Measurements from ENCODE around the gene ZDHHC14. TPM values are rescaled to one million over a fixed set of nuclear protein-coding genes. Genes with fewer than 3 reads are reported as not detected.
A peak's percentile ranks its signal among the peaks of the same experiment; 100 is the strongest.
"Not testable (repeated sequence)": the region's sequence is repeated elsewhere in the genome, so short reads cannot be mapped to it uniquely, and the experiment has no call there.

ZDHHC14 gene
- 7.6 and 12.1 TPM in 2 replicates for total RNA-seq (2014; rRNA removed; shearing (Covaris generic))

- DNase-seq (ENCODE audit: low read depth): peak; percentile 92
These were observed at the start of gene ZDHHC14 for GRCh38 chr6:157380779-157381561. Gene ZDHHC14 (plus strand): TSS chr6:157381190.

GRCh38 chr6:157332813-157333212 is 48.2 kb upstream of the ZDHHC14 start:
- DNase-seq (ENCODE audit: low read depth): no peak

- no peak for DNase-seq (ENCODE audit: low read depth)
These were observed 47.5 kb upstream of the ZDHHC14 start for GRCh38 chr6:157333537-157333936.

GRCh38 chr6:157333956-157334355 is 47.0 kb upstream of the ZDHHC14 start:
- DNase-seq (ENCODE audit: low read depth): no peak

- DNase-seq (ENCODE audit: low read depth): peak; percentile 42
These were observed 45.2 kb upstream of the ZDHHC14 start for GRCh38 chr6:157335829-157336228.

GRCh38 chr6:157337276-157337675 is 43.7 kb upstream of the ZDHHC14 start:
- DNase-seq (ENCODE audit: low read depth): not testable (repeated sequence)

- no peak for DNase-seq (ENCODE audit: low read depth)
These were observed 43.2 kb upstream of the ZDHHC14 start for GRCh38 chr6:157337751-157338150.

- DNase-seq (ENCODE audit: low read depth): no peak
These were observed 41.6 kb upstream of the ZDHHC14 start for GRCh38 chr6:157339432-157339831.

- DNase-seq (ENCODE audit: low read depth): peak; percentile 24
These were observed 37.3 kb upstream of the ZDHHC14 start for GRCh38 chr6:157343732-157344131.

- peak; percentile 19 for DNase-seq (ENCODE audit: low read depth)
These were observed 34.6 kb upstream of the ZDHHC14 start for GRCh38 chr6:157346373-157346772.

- DNase-seq (ENCODE audit: low read depth): no peak
These were observed 22.7 kb upstream of the ZDHHC14 start for GRCh38 chr6:157358287-157358686.

GRCh38 chr6:157361886-157362285 is 19.1 kb upstream of the ZDHHC14 start:
- DNase-seq (ENCODE audit: low read depth): no peak

GRCh38 chr6:157364705-157365104 is 16.3 kb upstream of the ZDHHC14 start:
- DNase-seq (ENCODE audit: low read depth): no peak

- DNase-seq (ENCODE audit: low read depth): no peak
These were observed 14.3 kb upstream of the ZDHHC14 start for GRCh38 chr6:157366648-157367047.

- no peak for DNase-seq (ENCODE audit: low read depth)
These were observed 12.5 kb upstream of the ZDHHC14 start for GRCh38 chr6:157368359-157369049.

- no peak for DNase-seq (ENCODE audit: low read depth)
These were observed 10.2 kb upstream of the ZDHHC14 start for GRCh38 chr6:157370755-157371154.

- no peak for DNase-seq (ENCODE audit: low read depth)
These were observed 8.3 kb upstream of the ZDHHC14 start for GRCh38 chr6:157372501-157373280.

- DNase-seq (ENCODE audit: low read depth): no peak
These were observed 6.0 kb upstream of the ZDHHC14 start for GRCh38 chr6:157374889-157375443.

- no peak for DNase-seq (ENCODE audit: low read depth)
These were observed 4.7 kb upstream of the ZDHHC14 start for GRCh38 chr6:157376241-157376640.

GRCh38 chr6:157376706-157377230 is 4.2 kb upstream of the ZDHHC14 start:
- no peak for DNase-seq (ENCODE audit: low read depth)

GRCh38 chr6:157379656-157380457 is 1.1 kb upstream of the ZDHHC14 start:
- peak; percentile 96 for DNase-seq (ENCODE audit: low read depth)
